ENCODE results near the gene MAGI2. TPM values are rescaled to one million over a fixed set of nuclear protein-coding genes. Genes with fewer than 3 reads are reported as not detected.

The MAGI2 gene
- total RNA-seq, 1 donor from 2014 or later, result 6.9 TPM

DNA sequence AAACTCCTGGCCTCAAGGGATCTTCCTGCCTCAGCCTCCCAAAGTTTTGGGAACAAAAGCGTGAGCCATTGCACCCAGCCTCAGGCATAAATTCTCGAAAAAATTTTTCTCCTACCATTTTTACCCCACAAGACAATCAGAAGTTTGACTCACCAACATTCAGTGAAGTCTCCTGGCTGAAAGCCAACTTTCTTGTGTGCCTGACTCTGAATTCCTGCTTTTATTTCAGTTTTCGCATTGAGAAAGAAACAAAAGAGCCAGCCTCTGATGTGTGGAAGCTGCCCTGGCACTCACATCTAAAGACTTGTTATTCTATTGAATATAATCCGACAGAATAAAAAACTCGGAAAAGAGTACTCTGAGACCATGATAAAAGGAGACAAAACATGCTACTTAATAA is 402.9 kb downstream of the MAGI2 start:
- intact Hi-C loops (cut with DNase I), result no loop called here
- Histone ChIP-seq H3K9me3 (no peaks in the 10 kb centered on the region), H3K36me3 (no peaks in the 10 kb centered on the region), H3K27ac (no peak overlapping the region), H3K4me3 (no peak overlapping the region), H3K4me1 (no peaks in the 10 kb centered on the region), H3K27me3 (no peaks in the 10 kb centered on the region)
- TF ChIP-seq POLR2AphosphoS5 (IDR thresholded peaks at IDR 0.05; ENCODE audit: insufficient read depth in 1 of 2, low read depth in 1 of 2), result no peak
- TF ChIP-seq POLR2A (IDR thresholded peaks at IDR 0.05), result no peak
- TF ChIP-seq, protein P1, sequence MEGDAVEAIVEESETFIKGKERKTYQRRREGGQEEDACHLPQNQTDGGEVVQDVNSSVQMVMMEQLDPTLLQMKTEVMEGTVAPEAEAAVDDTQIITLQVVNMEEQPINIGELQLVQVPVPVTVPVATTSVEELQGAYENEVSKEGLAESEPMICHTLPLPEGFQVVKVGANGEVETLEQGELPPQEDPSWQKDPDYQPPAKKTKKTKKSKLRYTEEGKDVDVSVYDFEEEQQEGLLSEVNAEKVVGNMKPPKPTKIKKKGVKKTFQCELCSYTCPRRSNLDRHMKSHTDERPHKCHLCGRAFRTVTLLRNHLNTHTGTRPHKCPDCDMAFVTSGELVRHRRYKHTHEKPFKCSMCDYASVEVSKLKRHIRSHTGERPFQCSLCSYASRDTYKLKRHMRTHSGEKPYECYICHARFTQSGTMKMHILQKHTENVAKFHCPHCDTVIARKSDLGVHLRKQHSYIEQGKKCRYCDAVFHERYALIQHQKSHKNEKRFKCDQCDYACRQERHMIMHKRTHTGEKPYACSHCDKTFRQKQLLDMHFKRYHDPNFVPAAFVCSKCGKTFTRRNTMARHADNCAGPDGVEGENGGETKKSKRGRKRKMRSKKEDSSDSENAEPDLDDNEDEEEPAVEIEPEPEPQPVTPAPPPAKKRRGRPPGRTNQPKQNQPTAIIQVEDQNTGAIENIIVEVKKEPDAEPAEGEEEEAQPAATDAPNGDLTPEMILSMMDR (IDR thresholded peaks at IDR 0.05), result no peak
- no peak for DNase-seq (ENCODE audit: extremely low spot score in 2 of 2)

DNA sequence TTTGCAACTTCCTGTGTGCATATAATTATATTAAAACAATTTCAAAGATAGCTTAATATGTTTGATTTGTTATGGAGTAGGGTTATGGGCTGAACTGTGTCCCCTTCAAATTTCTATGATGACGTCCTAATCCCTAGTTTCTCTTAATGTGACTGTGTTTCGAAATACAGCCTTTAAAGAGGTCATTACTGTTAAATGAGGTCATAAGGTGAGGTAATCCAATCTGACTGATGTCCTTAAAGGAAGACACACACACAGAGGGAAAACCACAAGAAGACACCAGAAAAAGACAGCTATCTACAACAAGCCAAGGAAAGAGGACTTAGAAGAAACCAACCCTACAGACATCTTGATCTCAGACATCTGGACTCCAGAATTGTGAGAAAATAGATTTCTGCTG is 407.4 kb downstream of the MAGI2 start:
- no peak for DNase-seq (ENCODE audit: extremely low spot score in 2 of 2)
- Histone ChIP-seq H3K9me3 (no peaks in the 10 kb centered on the region), H3K4me3 (no peak overlapping the region), H3K36me3 (no peaks in the 10 kb centered on the region), H3K27ac (no peak overlapping the region), H3K4me1 (no peaks in the 10 kb centered on the region), H3K27me3 (no peaks in the 10 kb centered on the region)
- intact Hi-C loops (cut with DNase I), result no loop called here
- no peak for TF ChIP-seq POLR2A (IDR thresholded peaks at IDR 0.05)
- no peak for TF ChIP-seq POLR2AphosphoS5 (IDR thresholded peaks at IDR 0.05; ENCODE audit: insufficient read depth in 1 of 2, low read depth in 1 of 2)
- TF ChIP-seq, protein P1 (IDR thresholded peaks at IDR 0.05), result no peak

DNA sequence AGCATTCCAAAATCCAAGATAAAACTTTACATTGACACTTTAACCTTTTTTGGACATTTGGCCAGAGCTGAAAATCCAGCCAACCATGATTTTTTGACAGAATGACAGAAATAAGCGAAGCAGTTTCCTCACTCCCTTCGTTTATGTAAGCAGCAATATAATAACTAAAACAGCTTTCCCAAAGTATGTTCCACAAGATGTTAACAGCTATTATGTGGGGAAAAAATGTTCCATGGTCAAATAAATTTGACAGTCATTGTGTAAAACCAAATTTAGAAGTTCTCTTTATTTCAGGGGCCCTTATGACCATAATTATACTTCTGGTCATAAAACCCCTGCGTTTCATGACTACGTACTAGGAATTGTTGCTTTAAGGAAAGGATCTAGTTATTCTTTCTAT is 416.5 kb downstream of the MAGI2 start:
- H3K27ac ChIP-seq, result no peak overlapping the region
- H3K36me3 ChIP-seq, result no peaks in the 10 kb centered on the region
- H3K27me3 ChIP-seq, result no peaks in the 10 kb centered on the region
- DNase-seq (ENCODE audit: extremely low spot score in 2 of 2), result no peak
- TF ChIP-seq, protein P1 (IDR thresholded peaks at IDR 0.05), result no peak
- TF ChIP-seq POLR2AphosphoS5 (IDR thresholded peaks at IDR 0.05; ENCODE audit: insufficient read depth in 1 of 2, low read depth in 1 of 2) (no peak), POLR2A (IDR thresholded peaks at IDR 0.05) (no peak)
- H3K9me3 ChIP-seq, result no peaks in the 10 kb centered on the region
- H3K4me1 ChIP-seq, result no peaks in the 10 kb centered on the region
- H3K4me3 ChIP-seq, result no peak overlapping the region
- intact Hi-C loops (cut with DNase I), result no loop called here

DNA sequence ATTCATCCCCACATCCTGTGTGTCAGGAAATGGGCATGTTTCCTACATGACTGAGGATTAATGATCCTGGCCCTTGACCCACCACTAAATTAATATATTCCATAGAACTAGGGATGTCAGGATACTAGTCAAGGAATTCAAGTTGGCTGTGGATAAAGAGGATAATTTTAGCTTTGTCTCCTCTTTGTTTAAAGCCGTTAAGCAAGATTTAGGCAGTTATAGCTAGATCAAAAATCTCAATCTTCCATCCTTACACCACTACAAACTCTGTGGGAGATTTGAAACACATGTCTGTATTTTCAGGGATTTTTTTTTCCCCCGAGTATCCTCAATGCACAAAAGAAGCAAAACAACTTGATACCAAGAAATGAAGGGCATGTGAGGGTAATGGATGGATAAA is 417.1 kb downstream of the MAGI2 start:
- H3K9me3 ChIP-seq, result no peaks in the 10 kb centered on the region
- TF ChIP-seq, protein P1 (IDR thresholded peaks at IDR 0.05), result no peak
- no peaks in the 10 kb centered on the region for H3K4me1 ChIP-seq
- no peak overlapping the region for H3K27ac ChIP-seq
- no peak overlapping the region for H3K4me3 ChIP-seq
- DNase-seq (ENCODE audit: extremely low spot score in 2 of 2), result no peak
- no peaks in the 10 kb centered on the region for H3K36me3 ChIP-seq
- intact Hi-C loops (cut with DNase I), result no loop called here
- H3K27me3 ChIP-seq, result no peaks in the 10 kb centered on the region

DNA sequence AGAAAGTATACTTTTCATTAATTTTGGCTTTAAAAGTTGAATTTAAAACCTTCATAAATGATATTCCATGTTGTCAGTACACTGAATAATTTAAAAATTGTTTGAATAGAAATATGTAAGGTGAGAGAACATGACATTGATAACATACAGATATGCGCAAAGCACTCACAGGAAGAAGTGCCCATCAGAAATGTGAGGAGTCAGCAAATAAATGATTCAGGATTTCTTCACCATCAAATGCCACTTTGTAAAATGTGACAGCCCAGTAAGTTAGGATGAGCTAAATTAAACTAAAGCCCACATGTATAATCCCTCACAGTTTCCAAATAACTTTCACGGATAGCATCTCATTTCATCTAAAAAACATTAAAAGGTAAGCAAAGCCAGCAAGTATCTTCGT is 417.6 kb downstream of the MAGI2 start:
- TF ChIP-seq, protein P1 (IDR thresholded peaks at IDR 0.05), result no peak
- no peak for TF ChIP-seq POLR2A (IDR thresholded peaks at IDR 0.05)
- no peak for TF ChIP-seq POLR2AphosphoS5 (IDR thresholded peaks at IDR 0.05; ENCODE audit: insufficient read depth in 1 of 2, low read depth in 1 of 2)
- intact Hi-C loops (cut with DNase I), result no loop called here
- H3K9me3 ChIP-seq, result no peaks in the 10 kb centered on the region
- no peaks in the 10 kb centered on the region for H3K36me3 ChIP-seq
- no peak overlapping the region for H3K4me3 ChIP-seq
- DNase-seq (ENCODE audit: extremely low spot score in 2 of 2), result no peak
- H3K27me3 ChIP-seq, result no peaks in the 10 kb centered on the region
- no peak overlapping the region for H3K27ac ChIP-seq
- no peaks in the 10 kb centered on the region for H3K4me1 ChIP-seq
